PFSK-1 (cell line): ENCODE results near the gene SLC9A3.

Experiments used
- POLR2AphosphoS5 ChIP-seq: IDR thresholded peaks from 2 replicates; pipeline ENCODE4 v1.6.1; 2012; ENCODE audit warnings: low read depth, mild to moderate bottlenecking, control low read depth, low read length, moderate library complexity
- TAF1 ChIP-seq: IDR thresholded peaks from 2 replicates; pipeline ENCODE4 v1.6.1; 2012; ENCODE audit warnings: low read length, control low read depth, borderline replicate concordance; ENCODE audit not compliant: insufficient read depth

DNA sequence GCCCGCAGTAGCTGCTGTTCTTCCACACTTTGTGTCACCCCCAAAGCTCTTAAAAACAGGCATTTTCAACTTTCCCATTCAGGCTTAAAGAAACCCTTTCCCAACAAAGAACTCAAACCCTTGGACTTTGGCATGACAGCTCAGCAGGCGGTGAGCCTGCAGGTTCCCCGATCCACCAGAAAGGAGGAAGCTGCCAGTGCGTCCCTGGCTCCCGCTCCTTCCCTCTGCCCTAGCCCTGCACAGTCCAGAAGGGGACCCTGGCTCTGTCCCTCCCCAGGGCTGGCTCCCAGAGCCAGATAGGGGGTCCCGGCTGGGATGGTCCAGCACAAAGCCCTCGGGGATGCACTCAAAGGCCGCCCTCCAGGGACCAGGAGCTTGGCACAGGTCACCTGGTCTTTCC, 9.6 kb downstream of the SLC9A3 start:
- TF ChIP-seq POLR2AphosphoS5: no peak
- TF ChIP-seq TAF1: no peak
